Epithelial cell of prostate (primary cell): Measurements from ENCODE around the gene EVI5L.

Source experiments
- DNase-seq: peaks from one replicate; pipeline ENCODE4 v3.0.0-alpha.2; 2011; ENCODE audit warnings: low read depth, low spot score
- H3K27ac ChIP-seq: fragments of 450-650 bp; 2 replicates; pipeline ENCODE4 v1.5.1; 2017; ENCODE audit warnings: mild to moderate bottlenecking

Gene EVI5L

DNA sequence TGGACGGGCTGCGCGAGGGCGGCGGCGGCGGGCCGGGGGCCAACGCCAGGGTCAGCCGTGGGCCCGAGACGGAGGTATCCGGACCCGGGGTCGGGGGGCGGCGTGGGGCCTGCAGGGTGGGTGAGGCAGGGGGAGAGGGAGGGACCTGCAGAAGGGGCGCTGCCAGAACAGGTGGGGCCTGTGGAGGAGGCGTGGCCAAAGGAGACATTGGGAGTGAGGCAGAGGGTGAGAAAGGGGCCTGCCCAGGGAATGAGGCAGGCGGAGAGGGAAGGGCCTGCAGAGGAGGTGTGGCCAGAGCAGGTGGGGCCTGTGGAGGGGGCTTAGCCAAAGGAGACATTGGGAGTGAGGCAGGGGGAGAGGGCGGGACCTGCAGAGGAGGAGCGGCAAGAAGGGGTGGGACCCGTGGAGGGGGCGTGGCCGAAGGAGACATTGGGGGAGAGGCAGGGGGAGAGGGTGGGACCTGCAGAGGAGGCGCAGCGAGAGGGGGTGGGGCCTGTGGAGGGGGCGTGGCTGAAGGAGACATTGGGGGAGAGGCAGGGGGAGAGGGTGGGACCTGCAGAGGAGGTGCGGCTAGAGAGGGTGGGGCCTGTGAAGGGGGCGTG lies 40.0 kb downstream of the EVI5L start:
- peak overlapping the region; percentile 23 for H3K27ac ChIP-seq
- DNase-seq = no peak

DNA sequence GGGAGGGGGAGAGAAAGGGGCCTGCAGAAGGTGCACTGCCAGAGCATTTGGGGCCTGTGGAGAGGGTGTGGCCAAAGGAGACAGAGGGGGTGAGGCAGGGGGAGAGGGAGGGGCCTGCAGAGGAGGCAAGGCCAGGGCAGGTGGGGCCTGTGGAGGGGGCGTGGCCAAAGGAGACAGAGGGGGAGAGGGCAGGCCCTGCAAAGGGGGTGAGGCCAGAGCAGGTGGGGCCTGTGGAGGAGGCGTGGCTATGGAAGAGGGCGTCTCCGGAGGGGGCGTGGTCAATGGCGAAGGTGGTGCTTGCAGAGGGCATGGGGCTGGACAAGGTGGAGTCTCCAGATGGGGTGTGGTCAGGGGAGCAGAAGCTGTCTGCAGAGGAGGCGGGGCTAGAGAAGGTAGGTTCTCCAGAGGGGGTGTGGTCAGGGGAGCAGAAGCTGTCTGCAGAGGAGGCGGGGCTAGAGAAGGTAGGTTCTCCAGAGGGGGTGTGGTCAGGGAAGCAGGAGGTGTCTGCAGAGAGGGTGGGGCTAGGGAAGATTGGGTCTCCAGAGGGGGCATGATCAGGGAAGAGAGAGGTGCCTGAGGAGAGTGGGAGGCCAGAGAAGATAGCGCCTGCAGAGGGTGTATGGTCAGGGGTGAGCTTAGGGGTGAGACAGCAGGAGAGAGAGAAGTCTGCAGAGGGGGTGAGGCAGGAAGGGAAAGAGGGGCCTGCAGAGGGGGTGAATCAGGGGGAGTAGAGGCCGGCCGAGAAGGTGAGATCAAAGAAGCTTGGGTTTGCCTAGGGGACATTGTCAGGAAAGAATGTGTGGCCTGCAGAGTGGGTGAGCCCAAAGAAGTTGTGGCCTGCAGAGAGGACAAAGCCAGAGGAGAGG lies 40.8 kb downstream of the EVI5L start:
- H3K27ac ChIP-seq = peak overlapping the region; percentile 66
- no peak for DNase-seq

DNA sequence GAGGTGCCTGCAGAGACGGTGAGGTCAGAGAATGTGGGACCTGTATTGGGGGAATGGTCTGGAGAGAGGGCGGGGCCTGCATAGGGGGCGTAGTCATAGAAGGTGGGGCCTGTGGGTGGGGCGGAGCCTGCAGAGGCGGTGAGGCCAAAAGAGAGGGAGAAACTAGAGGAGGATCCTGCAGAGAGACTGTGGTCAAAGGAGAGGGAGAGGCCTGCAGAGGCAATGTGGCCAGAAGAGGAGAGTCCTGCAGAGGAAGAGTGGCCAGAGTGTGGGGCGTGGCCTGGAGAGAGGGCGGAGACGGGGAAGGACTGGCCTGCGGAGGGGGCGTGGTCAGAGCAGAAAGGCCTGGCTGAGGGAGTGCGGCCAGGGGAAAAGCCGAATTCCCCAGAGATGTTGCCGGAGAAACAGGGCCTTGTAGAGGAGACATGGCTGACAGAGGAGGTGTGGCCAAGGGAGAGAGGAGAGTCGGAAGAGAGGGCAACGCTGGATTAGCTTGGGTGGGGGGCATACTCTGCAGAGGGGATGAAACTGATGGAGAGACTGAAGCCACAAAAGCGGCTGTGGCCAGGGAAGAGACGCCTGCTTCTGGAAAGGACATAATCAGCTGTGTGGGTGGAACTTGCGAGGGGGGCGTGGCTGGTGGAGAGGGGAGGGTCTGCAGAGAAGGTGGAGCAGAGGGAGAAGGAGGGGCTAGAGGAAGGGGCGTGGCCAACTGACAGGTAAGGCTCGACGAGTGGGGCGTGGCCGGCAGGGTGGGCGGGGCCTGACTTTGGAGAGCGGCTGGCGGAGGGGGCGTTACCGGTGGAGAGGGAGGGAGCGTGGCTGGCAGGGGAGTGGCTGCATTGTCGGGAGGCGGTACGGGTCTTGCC lies 41.7 kb downstream of the EVI5L start:
- peak overlapping the region; percentile 66 for H3K27ac ChIP-seq
- no peak for DNase-seq

DNA sequence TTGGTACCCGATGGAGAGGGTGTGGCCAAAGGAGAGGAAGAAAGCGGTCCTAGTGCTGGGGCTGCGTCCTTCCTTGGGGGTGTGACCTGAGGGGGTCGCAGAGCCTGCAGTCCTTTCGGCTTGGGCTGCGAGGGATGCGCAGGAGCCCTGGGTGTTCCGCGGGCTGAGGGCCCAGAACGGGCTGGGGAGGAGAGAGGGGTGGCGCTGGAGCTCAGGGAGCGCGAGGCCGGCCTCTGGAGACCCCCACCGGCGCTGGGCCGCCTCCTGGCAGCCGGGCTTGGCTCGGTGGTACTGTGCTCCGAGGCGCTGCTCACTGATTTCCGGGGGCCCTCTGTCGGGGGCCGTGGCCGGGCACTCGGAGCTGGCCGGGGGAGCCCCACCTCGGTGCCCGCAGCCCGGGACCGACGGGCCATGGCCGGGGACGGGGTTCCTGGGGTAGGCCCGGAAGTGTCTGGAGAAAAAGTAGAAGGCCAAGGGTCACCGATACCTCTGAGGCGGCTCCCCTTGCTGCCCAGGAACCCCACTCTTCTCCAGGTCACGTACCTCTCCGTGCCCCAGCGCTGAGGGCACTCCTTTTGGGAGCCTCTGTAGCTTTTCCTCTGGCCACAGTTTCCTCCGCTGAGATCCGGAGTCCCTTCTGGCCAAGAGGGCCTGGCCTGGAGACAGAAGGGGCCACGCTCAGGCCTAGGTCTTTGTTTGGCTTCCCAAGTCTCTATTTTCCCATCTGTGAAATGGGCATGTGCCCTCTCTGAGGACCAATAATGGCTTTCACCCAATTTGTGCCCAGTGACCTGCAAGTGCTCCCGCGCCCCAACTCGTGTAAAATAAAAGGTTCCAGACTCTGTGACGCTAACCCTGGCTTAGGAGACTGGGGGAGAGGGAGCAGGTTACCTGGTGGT lies 42.5 kb downstream of the EVI5L start:
- H3K27ac ChIP-seq = no peak overlapping the region
- DNase-seq = no peak

DNA sequence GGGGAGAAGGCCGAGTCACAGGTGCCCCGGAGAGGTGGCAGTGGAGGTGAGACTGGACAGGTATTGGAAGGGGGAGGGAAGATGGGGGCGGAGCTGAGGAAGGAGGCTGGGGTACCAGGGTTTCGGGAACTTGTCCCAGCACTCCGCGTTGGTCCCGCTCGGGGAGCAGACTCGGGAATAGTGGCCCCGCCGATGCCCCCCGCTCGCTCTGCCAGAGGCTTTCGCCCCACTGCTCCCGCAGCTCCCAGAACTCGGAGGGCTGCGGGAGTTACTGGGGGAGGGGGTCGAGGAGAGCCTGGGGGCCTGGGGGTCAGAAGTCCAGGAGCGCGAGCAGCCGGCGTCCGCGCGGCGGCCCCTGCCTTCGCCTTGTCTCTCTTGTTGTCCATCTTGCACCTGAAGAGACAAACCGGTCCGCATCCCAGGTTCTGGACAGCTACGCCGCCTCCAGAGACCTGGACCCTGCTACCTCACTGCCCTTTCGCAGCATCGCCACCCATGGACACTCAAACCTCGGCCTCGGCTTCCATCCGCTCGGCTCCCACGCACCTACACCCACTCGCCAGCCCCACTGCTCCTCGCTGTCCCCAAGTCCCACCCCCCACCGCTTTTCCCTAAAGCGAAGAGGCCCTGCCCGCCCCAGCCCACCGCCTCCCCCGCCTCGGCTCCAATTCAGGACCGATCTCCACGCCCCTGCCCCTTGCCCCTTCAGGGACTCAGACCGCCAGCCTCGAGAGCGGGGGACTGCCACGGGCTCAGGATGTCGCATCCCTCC lies 43.5 kb downstream of the EVI5L start:
- DNase-seq = no peak
- no peak overlapping the region for H3K27ac ChIP-seq

DNA sequence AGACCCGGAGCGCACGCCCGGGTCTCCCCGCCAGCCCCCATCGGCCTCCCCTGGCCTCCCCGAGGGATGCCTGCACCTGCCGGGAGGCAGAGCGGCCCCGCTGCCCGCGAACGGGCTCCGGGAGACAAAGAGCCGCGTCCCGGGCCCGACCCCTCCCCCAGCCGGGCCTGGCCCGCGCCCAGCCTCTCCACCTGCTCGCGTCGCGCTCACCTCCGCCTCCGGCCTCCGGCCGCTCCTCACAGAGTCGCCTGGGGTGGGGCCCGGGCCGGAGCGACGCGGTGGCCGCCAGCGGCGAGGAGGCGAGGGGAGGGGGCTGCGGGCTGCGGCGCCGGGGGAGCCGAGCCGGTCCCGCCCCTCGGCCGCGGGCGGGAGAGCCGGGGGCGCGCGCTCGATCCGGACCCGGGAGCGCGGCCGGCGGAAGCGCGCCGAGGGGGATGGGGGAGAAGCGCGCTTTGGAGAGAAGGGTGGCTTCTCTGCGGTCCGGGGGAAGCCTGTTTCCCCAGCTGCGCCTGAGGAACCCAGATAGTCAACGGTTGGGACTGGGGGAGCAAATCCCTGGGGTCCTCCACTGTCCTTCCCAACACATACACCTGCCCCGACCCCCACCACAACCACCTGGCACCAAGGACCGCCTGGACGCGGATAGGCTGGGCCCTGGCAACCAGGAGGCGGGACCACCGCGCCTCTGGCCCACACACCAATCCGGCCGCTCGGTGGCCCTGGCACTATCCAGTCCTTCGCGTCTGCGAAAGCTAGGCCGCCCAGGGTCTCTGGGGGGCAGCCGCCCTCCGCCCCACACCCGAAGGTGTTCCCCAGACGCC lies 44.3 kb downstream of the EVI5L start, which contains the start of gene PRR36:
Gene PRR36, minus strand, starts transcription at position 315 of the 821 bp plus-strand sequence. CDS start 701 bp downstream, outside the sequence.
- no peak for DNase-seq
- no peak within 1 kb of the TSS for H3K27ac ChIP-seq

DNA sequence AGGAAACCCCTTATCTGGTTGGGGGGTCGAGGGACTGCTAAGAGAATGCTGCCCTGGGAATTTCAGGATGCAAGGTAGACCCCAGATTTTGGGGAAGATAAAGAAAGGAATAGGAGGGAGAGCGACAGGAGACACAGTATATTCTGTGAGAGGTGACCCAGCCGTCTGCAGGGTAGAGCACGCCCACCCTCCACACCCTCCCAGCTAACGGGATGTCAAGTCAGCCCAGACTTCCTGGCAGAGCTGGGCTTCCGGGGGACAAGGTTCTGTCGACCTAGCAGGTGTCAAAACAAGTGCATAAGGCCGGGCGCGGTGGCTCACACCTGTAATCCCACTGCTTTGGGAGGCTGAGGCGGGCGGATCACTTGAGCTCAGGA lies 44.9 kb downstream of the EVI5L start:
- DNase-seq = no peak
- no peak overlapping the region for H3K27ac ChIP-seq

DNA sequence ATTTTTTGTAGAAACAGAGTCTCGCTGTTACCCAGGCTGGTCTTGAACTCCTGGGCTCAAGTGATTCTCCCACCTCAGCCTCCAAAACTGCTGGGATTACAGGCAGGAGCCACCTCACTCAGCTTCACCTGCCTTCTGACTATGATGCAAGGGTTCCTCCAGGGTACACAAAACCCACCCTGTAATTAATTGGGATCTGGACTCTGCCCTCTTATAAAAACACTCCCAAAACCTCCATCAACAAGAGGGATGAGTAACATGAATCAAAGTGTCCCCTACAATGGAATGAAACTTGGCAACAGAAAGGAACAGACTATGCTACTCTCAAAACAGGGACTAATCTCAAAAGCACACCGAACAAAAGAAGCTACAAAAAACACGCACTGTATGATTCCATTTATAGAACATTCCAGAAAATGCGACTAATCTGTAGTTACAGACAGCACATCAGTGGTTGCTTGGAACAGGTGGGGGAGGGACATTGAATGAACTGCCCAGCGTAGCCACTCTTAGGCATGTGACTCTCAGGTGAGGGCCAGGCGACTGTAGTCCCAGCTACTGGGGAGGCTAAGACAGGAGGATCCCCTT lies 47.3 kb downstream of the EVI5L start:
- no peak overlapping the region for H3K27ac ChIP-seq
- DNase-seq = no peak

DNA sequence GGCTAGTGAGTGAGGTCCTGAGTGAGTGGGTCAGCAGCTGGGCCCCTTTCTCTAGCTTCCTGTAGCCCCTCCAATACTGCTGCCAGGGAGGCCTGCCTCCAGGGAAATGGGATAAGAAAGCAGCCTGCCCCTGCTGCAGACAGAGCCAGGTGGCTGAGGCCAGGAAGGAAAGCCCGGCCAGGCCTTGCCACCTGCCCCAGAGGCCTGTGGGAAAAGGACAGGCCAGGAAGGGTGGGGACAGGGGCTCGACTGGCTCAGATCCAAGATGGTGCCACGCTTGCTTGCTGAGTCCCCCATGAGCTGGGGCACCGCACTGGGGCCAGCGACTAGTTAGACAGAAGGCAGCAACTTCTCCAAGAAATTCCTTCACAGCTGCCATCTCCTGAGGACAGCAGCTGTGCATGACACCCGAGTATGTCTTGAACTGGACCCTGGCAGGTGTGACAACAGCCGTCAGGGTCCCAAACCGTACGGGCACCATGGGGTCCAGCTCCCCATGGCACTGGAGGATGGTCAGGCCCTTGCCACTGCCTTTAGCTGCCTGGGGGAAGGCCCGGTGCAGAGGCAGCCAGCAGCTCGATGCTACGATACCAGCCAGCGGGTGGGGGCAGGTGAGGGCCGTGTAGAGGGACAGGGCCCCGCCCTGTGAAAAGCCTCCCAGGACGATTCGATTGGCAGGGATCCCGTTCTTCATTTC lies 49.2 kb downstream of the EVI5L start:
- no peak for DNase-seq
- no peak overlapping the region for H3K27ac ChIP-seq

DNA sequence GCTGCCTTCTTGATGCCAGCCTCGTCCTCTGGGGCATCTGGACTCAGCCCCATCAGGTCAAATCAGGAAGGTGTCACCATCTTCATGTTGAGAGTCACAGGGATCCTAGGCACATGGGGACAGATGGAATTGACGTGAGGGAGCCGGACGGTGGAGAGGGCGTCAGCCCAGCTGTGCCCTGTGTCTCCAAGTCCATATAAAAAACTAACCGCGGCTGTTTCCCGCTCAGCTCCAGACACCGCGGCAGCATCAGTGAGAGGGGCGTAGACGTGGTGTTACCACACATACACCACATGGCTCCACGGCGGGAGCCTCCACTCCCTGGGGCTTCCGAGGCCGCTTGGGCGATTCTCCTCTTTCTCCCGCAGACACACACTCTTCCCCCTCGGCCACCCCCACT lies 49.8 kb downstream of the EVI5L start:
- H3K27ac ChIP-seq = no peak overlapping the region
- DNase-seq = no peak

DNA sequence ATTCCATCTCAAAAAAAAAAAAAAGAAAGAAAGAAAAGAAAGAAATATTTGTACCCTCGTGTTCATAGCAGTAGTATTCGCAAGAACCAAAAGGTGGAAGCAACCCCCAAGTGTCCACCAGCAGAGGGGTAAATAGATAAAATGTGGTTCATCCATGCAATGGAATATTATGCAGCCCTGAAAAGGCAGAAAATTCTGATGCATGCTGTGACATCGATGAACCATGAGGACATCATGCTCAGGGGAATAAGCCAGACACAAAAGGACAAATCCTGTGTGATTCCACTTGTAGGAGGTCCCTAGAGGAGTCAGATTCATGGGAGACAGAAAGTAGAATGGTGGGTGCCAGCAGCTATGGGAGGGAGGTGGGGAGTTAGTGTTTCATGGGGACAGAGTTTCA lies 51.9 kb downstream of the EVI5L start:
- no peak for DNase-seq
- no peak overlapping the region for H3K27ac ChIP-seq

DNA sequence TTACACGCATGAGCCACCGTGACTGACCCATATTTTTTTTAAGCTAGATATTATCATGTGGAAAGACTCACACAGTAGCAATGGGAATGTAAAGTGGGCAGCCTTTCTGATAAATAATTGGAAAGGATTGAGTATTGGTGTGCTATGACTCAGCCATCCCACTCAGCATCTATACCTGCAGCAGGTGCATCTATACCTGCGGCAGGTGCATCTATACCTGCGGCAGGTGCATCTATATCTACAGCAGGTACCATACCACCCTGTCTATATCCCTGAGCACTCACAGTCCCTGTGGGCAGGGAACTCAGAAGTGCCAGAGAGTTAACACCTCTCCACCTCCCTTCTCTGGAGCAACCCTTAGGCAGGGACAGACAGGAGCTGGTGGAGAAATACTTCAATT lies 53.1 kb downstream of the EVI5L start:
- DNase-seq = no peak
- H3K27ac ChIP-seq = no peak overlapping the region

DNA sequence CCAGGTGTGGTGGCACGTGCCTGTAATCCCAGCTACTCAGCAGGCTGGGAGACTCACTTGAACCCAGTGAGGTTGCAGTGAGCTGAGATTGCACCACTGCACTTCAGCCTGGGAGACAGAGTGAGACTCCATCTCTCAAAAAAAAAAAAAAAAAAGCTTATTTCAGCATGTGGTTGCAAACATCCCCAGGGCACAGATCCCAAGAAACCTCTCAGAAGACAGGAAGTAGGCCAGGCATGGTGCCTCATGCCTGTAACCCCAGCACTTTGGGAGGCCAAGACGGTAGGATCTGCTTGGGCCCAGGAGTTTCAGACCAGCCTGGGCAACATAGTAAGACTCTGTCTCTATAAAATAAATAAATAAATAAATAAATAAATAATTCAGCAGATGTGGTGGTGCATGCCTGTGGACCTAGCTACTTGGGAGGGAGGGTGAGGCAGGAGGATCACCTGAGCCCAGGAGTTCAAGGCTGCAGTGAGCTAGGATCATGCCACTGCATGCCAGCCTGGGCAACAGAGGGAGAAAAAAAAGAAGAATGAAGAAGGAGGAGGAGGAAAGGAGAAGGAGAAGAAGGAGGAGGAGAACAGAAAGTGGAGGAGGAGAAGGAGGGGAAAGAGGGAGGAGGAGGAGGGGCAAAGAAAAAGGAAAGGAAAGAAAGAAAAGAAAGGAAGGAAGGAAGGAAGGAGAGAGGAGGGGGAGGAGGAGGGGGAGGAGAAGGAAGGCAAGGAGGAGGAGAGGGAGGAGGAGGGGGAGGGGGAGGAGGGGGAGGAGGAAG lies 54.0 kb downstream of the EVI5L start:
- H3K27ac ChIP-seq = no peak overlapping the region
- no peak for DNase-seq

DNA sequence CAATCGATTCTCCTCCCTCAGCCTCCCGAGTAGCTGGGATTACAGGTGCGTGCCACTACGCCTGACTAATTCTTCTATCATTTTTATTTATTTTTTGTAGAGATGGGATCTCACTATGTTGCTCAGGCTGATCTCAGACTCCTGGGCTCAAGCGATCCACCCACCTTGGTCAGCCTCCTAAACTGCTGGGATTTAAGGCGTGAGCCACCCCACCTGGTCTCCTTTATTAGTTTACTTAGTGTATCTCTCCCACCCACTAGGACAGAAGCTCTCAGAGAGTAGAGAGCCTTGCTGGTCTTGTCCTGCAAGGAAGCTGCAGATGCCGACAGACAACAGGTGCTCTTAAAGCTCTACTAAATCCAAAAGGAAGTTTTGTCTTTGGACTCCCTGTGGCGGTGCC lies 55.8 kb downstream of the EVI5L start:
- no peak overlapping the region for H3K27ac ChIP-seq
- DNase-seq = no peak

DNA sequence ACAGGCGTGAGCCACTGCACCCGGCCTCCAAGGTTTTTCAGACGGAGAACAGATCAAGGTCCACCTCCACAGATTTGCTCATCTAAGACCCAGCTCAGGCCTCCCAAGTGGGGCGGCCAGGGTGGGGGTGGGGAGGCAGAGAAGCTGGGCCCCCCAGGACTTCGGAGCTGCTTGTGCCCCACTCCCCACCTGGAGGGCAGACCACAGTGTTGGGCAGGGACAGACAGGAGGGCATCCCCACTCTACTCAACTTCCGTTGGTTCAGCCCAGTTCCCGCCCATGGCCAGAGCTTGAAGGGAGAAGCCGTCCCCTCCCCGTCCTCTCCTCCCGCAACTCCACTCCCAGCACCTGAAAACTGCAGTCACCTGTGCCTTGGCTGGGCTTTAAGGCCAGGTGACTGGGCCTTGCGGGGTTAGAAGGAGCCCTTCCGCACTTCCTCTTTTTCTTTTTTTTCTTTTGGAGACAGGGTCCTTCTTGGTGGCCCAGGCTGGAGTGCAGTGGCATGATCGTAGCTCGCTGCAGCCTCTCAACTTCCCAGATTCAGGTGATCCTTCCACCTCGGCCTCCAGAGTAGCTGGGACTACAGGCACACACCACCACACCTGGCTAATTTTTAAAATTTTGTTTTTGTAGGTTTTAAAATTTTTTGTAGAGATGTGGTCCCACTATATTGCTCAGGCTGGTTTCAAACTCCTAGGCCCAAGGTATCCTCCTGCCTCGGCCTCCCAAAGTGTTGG lies 57.6 kb downstream of the EVI5L start:
- no peak for DNase-seq
- H3K27ac ChIP-seq = no peak overlapping the region
